NCI-H2227 treated with DMSO at 0.1 percent for 48 hours (cell line): Measurements from ENCODE around the gene GIMAP5.
"Not testable (repeated sequence)": the region's sequence is repeated elsewhere in the genome, so short reads cannot be mapped to it uniquely, and the experiment has no call there.

Source experiments
- DNase-seq: peaks from one replicate; lab custom pipeline; 2025; lab: John Stamatoyannopoulos, UW

GIMAP5 gene

DNA sequence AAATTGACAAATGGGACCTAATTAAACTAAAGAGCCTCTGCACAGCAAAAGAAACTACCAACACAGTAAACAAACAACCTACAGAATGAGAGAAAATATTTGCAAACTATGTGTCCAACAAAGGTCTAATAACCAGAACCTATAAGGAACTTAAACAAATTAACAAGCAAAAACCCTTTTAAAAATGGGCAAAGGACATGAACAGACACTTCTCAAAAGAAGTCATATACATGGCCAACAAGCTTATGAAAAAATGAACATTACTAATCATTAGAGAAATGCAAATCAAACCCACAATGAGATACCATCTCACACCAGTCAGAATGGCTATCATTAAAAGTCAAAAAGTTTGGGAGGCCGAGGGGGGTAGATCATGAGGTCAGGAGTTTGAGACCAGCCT lies 36.9 kb downstream of the GIMAP5 start:
- DNase-seq, result not testable (repeated sequence)

DNA sequence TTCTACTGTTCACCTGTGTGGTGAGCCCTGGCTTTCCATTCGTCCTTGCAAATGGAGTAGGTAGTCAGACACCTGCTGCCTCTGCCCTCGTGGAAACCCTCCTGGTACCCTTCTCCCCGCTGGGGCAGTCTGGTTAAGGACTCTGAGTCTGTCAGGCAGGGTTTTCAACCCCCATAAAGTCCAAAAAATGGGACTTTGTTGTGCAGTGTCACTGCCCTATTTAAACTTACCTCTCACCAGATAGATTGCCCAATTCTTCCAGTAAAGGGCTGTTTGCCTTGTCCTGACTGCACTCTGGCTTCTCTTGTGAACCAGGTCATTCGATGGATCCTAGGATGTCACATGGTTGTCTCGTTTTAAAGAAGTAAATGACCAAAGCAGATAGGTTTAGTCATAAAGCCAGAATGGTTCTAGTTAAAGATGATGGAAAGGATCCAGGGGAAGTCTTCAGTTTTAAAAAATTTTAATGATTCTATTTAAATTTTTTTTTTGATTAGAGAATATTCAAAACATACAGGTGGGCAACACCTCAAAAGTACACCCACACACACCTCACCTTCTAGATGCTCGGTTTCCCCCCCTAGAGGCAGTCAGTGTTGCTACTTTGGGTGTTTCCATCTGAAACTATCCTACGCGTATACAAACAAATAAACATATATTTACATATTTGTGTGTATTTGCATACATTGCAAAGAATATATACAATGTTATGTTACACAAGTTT lies 41.0 kb downstream of the GIMAP5 start:
- DNase-seq, result no peak

DNA sequence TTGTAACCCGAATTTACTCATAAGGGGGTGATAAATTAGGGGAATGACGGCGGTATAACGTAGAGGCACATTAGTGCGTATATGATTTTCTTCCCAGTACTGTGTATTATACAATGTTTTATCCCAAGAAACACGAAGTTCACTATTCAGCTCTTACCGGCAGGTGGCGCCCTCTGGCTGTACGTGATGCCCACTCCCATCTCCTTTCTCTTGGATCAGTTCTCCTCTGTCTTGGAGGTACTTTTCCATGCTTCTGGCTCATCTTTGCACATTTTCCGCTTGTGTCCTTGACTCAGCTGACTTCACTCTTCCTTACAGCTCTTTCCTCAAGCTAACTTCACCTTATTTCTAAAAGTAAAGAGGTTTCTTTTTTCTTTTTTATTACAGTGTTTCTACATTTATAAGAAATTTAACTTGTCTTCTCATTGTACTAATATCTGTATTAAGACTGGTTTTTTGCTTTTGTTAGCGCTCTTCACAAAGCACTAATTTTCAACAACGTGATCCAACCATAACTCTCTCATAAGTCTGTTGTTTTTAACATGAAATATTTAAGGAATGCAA lies 41.6 kb downstream of the GIMAP5 start:
- peak; percentile 86 for DNase-seq

DNA sequence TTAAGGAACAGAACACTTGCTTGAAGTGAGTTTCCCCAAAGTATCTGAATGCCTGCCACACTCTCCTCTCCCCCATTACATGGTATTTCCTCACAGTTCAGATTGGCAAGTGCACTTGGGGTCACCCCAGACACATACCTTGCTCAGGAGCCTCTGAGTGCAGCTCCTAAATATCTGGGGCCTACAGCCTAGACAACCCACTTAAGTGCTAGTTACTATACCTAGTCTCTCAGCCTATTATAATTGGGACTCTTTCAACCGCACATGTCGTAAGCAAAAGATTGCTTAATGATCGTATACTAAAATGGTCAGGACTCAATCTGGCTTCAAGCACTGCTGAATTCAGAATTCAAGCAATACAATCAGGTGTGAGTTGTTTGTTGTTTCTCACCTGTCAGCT lies 43.1 kb downstream of the GIMAP5 start:
- DNase-seq, result no peak

DNA sequence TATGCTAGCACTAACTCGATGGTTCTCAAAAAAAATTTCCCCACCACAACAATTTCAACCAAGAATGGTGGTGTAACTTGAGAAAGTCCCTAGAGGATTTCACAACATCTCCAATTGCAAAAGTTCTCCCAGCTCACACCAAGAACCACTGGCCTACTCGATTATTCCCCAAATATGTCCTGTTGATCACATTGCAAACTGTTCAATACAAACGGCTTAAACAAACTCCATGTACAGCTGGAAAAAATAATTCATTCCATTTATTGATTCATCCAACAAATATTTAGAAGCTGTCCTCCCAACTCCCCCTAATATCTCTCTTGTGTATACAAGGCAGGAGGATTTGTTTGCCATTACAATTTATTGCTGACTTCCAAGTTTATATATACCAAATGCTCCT lies 43.9 kb downstream of the GIMAP5 start:
- DNase-seq, result no peak

DNA sequence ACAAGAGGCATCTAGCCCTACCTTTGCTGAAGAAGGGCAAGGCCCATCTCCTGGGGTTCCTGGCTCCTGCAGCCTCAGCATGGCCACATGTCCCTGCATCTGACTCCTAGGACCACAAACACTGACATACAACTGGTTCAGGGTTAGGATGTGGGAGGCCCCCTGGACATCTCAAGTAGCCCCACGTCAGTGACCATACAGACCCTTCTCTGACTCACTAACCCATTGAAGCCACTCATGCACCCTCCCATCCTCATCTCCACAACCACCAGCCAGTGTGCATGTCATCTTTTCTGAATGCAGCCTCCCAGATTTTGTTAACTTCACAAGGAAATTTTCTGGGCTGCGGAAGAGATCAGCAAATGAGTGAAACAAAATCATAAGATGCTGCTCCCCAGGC lies 44.7 kb downstream of the GIMAP5 start:
- no peak for DNase-seq

DNA sequence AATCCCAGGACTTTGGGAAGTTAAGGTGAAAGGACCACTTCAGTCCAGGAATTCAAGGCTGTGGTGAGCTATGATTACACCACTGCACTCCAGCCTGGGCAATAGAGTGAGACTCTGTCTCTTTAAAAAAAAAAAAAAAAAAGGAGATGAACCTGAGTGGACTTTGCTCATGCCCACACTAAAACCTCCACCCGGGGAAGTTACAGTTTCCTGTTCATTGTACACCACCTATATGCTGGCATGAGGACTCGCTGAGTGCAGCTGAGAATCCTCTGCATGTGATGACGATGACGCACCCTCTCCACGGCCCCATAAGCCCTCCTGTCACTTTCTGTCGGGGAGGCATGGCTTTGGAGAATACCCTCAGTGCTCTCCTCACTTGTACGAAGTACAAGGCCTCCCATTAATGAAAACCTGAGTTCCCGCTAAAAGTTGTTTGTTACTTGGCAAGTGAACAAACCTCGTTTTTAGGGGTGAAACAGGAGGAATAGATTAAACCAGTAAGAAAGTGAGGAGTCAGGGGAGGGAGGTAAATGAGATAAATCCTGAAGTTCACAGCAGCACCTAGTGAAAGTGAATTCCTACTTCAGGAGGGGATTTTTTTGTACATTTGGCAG lies 47.0 kb downstream of the GIMAP5 start:
- DNase-seq, result no peak

DNA sequence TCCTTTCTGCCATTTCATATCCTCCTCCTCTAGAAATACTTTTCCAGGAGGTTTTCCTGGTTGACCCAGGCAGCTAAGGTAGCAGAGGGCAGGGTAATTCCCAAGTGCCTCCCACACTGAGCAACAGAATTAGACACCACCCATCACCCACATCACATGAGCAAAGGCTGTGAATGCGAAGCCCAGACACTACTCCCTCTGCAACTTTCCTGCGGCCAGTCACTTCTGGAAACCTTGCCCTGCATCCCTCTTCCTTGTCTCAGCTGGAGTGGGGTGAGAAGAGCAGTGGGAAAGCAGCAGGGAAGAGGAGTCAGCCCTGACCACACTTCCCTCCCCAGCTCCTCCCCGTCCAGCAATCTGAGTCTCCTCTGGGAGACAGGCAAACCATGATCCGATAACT lies 47.7 kb downstream of the GIMAP5 start:
- DNase-seq, result no peak

DNA sequence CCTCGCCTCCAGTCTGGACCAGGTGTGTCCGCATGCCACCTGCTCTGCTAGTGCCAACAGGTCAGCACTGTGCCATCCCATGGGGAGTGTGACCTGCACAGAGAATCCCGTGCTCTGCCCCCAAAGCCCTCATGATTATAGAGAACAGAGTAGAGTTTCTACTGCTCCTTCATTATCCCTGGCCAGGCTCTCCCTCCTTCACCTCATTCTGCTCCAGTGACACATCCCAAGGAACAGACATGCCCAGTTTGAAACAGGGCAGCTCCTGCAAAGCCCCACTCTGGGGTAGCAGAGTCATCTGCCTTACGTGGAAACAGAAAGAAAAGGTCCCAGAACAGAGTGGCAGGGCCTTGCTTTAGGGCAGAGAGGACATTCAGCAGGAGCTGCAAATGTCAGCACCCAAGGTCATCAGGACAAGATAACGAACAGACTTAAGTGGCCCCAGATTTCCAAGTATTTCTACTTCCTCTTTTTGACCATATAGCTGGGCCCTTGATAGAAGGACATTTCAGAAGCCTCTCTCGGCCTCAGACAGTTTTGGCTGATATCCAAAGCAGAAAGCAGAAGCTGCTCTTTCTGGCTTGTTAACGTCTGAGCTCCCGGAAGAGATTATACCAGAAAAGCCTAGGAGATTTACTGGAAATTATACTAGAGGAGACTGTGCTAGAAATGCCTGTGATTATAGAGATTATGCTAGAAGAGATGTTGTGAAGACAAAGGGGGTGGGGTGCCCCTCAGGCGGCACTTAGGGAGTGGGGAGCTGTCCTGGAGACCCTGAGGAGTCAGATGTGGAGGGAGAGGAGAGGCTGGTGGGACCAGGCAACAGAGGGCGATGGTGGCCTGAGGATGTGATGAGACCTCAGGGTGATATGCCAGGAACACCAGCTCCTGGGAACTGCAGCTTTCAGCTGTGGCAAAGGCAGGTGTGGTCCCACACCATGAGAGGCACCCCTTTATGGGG lies 50.4 kb downstream of the GIMAP5 start:
- DNase-seq, result peak; percentile 63

DNA sequence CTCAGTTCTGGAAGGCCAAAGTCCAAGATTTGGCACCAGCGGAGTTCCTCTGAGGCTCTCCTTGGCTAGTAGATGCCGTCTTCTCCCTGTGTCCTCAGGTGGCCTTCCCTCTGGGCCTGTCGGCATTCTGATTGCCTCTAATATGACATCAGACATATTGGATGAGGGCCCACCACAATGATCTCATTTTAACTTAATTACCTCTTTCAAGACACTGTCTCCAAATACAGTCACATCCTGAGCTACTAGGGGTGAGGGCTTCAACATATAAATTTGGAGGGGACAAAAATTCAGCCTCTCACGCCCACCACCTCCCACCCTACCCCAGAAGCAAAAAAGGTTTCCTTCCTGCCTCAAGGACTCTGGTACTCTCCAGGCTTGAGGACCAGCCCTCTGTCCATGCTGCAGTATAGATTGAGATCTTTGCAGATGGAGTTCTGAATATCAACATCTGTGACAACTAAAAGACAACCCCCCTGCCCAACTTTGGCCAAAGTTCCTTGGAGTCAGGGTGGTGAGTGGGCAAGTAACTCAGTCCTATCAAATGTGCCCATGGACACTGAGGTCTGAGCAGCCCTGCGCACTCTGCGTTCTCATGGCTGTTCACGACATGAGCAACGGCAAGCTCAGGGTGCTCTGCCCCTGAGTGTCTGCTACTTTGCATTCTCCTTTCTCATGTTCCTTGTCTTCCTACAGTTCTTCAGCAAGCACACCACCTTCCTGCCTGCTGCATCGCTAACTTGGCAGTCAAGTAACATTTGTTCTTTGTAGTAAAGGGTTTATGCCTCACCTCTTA lies 51.5 kb downstream of the GIMAP5 start:
- DNase-seq, result no peak

DNA sequence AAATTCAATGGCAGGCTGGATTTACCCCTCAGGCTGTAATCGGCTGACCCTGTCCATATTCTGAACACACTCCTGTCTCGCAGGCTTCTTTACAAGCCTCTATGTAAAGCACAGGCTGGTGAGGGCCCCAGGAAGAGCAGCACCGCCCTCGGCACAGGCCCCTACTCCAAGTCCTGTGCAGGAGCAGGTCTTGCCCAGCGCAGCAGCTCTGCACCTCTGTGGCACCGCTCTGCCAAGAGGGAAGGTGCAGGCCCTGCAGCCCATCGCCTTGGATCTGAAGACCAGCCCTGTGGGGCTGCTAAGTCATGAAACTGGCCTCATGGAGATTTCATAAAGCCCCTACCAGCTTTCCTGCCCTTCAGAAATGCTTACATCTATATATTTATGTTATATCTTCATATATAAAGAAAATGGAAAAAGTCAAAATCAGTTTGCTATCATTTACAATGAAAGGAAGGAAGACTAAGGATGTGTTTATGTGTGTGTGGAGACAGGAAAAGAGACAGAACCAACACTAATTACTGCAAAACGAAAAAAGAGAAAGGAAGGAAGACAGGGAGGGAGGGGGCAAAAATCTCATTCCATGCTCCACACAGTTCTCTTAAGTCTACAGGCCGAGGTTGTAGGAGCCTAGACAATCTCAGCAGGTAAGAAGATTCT lies 53.3 kb downstream of the GIMAP5 start:
- DNase-seq, result no peak

DNA sequence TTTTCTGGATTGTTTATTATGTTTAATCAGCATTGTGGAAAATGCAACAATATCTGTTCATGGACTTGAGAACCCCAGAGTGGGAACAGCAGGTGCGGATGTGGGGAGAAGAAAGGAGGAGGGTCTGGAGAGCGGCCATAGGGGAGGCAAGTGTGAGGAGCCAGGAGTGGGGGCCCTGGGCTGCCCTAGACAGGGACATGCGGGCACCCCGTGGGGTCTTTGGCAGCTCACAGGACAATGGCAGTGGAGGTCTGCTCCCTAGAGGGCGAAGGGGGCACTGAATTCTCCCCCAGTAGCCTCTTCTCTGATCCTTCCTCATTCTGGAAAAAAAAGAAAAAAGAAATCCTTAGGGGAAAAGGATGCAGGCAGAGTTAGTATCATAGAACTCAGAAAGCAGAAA lies 54.1 kb downstream of the GIMAP5 start:
- DNase-seq, result no peak

DNA sequence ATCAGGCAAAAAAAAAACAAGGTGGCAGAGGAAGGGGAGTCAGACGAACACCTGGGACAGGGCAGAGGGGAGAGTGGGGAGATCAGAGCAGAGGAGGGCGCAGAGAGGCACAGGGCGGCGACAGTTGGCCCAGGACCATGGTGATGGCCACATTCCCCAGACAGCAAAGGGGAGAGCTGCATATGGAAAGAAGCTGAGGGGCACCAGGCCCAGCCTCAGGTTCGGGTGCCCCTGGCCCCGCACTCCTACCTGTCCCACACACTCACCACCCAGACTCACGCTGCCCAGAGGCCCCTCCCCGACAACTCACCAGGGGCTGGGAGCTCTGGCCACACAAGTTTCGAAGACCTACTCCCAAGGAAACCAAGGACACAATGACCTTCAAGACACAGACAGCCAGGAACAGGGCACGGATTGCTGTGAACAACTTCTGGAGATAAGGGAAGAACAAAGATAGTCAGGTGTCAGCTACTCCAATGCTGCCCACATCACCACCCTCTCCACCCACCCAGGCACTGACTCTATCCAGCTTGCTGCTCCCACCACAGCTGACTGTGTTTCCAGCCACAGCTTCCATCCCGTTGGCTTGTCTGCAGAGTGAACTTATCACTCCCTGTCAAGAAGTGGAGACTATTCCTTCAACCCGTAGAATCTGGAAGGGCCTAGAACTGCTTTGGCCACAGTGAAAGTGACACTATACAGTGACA lies 54.7 kb downstream of the GIMAP5 start:
- no peak for DNase-seq
